Measurements from ENCODE around the gene NHLH1.

NHLH1 gene

GRCh38 chr1:160413716-160414115, 46.8 kb downstream of the NHLH1 start:
- no peak for DNase-seq

- no peak for DNase-seq
These were observed 48.0 kb downstream of the NHLH1 start for GRCh38 chr1:160414881-160415280.

- DNase-seq: no peak
These were observed 48.9 kb downstream of the NHLH1 start for GRCh38 chr1:160415696-160416290.

GRCh38 chr1:160416369-160416768, 49.5 kb downstream of the NHLH1 start:
- DNase-seq: no peak

- no peak for DNase-seq
These were observed 51.6 kb downstream of the NHLH1 start for GRCh38 chr1:160418483-160418882.

GRCh38 chr1:160419150-160419837, 52.4 kb downstream of the NHLH1 start:
- no peak for DNase-seq

GRCh38 chr1:160419838-160420169, 52.9 kb downstream of the NHLH1 start:
- DNase-seq: no peak

- no peak for DNase-seq
These were observed 54.3 kb downstream of the NHLH1 start for GRCh38 chr1:160420881-160421842.

- no peak for DNase-seq
These were observed 55.0 kb downstream of the NHLH1 start for GRCh38 chr1:160421881-160422280.
